Activated CD4-positive, CD25-positive, alpha-beta regulatory T cell treated with anti-CD3 and anti-CD28 coated beads, Interleukin-2, amount 50 U/mL, for 16 hours (primary cell): ENCODE data around the gene QPCTL.
A peak's percentile ranks its signal among the peaks of the same experiment; 100 is the strongest.
"Not testable (repeated sequence)": the region's sequence is repeated elsewhere in the genome, so short reads cannot be mapped to it uniquely, and the experiment has no call there.

ENCODE experiments used
- DNase-seq: peaks from one replicate; pipeline ENCODE4 v3.0.0-alpha.2; 2020; ENCODE audit warnings: low read depth, low spot score

Gene QPCTL

DNA sequence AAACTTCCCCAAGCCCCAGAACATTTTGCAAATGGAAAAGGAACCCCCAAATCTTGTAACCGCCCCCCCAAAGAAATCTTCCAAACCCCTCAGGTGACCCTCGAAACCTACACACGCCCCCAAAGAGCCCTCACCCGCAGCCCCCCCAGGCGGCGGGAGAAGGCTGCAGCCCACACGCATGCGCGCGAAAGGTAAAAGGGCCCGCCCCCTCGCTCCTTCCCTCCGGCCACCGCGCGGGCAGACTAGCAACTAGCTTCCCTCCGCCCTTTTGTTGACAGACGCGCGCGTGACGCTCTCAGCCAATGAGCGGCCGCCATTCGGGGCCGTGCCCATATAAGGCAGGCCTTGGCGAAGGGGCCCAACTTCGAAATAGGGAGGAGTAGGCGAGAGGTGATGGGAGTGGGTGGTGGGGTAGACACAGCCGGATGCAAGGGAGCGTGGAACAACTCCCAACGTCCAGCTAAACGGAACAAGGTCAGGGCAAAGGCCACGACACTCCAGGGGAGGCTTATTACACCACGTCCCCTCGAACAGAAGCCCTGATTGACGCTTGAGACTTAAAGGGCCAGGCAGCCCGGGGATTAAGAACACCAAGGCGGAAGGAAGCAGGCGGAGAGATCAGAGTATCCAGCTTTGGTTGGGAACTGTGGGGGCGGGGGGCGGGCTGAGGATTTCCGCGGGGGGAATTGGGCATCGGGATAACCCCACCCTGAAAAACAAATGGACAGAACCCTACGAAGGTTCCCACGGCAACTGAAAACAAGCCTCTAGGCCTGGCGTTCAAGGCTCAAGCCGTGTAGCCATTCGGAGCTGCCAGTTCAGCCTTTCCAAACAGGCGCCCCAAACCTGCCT, 24.9 kb downstream of the QPCTL start:
- DNase-seq, result peak; percentile 96

DNA sequence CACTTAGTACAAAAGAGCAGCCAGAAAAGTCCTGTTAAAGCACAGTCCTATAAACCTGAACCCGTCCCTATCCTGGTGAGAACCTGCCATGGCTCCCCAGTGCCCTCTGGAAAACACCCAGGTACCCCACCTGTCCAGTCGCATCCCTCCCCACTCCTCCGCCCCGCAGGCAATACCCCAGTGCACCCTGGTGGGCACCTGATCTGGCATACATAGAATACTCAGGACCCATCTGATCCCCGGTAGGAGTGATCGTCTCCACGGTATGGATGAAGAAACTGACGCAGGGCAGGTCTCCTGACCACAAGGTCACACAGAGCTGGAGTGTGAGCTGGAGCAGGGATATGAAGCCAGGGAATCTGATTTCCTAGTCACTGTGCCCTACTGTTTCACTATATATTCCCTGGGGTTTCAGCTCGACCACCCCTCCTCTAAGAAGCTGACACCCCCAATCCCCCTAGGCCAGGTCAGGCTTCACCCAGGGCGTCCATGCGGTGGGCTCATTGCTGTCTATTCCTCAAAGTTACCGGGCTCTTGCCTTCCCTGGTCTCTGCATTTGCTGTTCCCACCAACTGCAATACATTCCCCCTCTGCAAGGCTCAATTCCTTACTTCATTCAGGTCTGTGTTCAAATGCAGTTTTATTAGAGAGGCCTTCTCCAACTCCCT, 25.7 kb downstream of the QPCTL start:
- DNase-seq, result no peak

DNA sequence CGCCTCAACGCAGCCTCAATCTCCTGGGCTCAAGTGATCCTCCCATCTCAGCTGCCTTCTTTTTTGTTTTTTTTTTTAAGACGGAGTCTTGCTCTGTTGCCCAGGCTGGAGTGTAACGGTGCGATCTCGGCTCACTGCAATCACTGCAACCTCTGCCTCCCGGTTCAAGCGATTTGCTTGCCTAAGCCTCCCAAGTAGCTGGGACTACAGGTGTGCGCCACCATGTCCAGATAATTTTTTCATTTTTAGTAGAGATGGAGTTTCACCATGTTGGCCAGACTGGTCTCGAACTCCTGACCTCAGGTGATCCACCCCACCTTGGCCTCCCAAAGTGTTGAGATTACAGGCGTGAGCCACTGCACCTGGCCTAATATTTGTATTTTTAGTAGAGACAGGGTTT, 27.6 kb downstream of the QPCTL start:
- DNase-seq, result not testable (repeated sequence)

DNA sequence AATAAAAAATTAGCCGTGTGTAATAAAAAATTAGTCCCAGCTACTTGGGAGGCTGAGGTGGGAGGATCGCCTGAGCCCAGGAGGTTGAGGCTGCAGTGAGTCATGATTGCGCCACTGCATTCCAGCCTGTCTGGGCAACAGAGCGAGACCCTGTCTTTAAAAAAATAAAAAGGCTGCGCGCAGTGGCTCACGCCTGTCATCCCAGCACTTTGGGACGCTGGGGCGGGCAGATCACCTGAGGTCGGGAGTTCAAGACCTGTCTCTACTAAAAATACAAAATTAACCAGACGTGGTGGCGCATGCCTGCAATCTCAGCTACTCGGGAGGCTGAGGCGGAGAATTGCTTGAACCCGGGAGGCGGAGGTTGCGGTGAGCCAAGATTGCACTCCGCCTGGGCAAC, 36.2 kb downstream of the QPCTL start:
- DNase-seq, result not testable (repeated sequence)

GRCh38 chr19:45729800-45730290, 37.4 kb downstream of the QPCTL start:
- no peak for DNase-seq

GRCh38 chr19:45730368-45731288, 38.2 kb downstream of the QPCTL start, which contains the start of gene FBXO46:
TSS of gene FBXO46 (minus strand) at chr19:45730896. CDS start at chr19:45713495, 17,401 bp downstream.
- DNase-seq, result peak; percentile 89

DNA sequence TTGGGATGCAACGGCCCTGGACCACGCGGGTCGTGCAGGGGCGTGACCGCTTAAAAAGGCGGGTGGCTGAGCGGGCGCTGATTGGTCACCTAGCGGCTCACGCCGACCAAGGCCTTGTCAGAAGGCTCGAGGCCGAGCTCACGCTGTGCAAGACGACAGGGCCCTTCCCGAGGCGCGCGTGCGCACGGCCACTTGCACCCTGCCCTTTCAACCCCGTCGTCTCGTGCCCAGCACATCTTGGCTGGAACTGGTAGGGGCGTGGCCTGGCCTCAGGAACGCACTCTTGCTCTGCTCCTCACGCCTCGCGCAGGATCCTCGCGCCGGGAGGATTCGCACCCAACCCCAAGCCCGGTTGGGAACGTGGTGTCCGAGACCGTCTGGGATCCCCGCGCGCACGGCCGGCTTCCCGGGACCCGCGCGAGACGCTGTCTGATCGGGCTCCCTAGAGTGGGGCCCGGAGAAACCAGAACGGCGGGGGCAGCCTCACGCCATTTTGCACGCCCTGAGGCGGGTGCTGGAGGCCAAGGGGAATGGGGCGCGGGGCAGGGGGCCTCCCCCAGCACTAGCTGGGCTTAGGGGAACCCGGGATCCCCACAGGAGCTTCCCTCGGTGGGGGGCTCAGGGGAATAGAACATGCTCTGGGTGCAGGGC, 40.8 kb downstream of the QPCTL start, which contains the start of gene MEIOSIN:
MEIOSIN (plus strand) TSS at position 280 of the 651 bp plus-strand sequence. CDS start 1,938 bp downstream, outside the sequence.
- no peak for DNase-seq

GRCh38 chr19:45739498-45740439, 47.3 kb downstream of the QPCTL start:
- no peak for DNase-seq

- no peak for DNase-seq
Measured at GRCh38 chr19:45742969-45743368, 50.5 kb downstream of the QPCTL start.

DNA sequence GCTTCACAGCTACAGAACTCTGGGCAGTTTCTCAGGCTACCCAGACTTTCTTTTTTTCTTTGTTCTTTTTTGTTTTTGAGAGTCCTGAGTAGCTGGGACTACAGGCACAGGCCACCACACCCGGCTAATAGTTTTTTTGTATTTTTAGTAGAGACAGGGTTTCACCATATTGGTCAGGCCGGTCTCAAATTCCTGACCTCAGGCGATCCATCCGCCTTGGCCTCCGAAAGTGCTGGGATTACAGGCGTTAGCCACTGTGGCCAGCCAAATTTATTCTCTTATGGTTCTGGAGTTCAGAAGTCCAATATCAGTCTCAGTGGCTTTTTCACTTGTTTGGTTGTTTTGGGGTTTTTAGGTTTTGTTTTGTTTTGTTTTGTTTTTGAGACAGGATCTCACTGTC, 53.1 kb downstream of the QPCTL start:
- DNase-seq, result no peak

DNA sequence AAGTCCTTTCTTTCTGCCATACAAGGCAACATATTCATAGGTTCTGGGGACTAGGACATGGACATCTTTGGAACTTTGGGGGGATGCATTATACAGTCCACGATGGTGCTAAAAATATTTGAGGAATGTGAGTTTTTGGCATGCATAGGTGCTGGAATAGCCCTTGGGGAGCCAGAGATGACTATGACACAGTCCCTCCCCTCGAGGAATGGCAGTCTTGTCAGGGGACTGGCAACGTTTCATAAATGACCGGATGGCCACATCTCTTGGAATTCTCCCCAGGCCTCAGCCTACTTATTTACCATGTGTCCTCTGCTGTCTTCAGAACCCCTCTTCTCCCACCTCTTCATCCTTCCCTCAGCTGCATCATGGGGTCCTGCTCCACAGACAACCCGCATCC, 54.4 kb downstream of the QPCTL start:
- no peak for DNase-seq

- no peak for DNase-seq
Measured at GRCh38 chr19:45747513-45747912, 55.0 kb downstream of the QPCTL start.

- not testable (repeated sequence) for DNase-seq
Measured at GRCh38 chr19:45751483-45751882, 59.0 kb downstream of the QPCTL start.

- DNase-seq, result no peak
Measured at GRCh38 chr19:45752639-45753038, 60.2 kb downstream of the QPCTL start.

GRCh38 chr19:45753548-45753947, 61.1 kb downstream of the QPCTL start:
- DNase-seq, result no peak
